HCEC 1CT (cell line): ENCODE results near the gene HSPA1L.

Experiments
- DNase-seq: peaks from one replicate; pipeline ENCODE4 v3.0.0-alpha.2; 2017

HSPA1L gene

GRCh38 chr6:31762356-31762755, 52.7 kb downstream of the HSPA1L start, which contains the start of gene SAPCD1:
TSS of gene SAPCD1 (plus strand) at chr6:31762656. CDS start at chr6:31763055, 399 bp downstream.
- DNase-seq = no peak

GRCh38 chr6:31761343-31761742, 53.7 kb downstream of the HSPA1L start:
- no peak for DNase-seq

- DNase-seq = no peak
These were observed 54.3 kb downstream of the HSPA1L start for GRCh38 chr6:31760790-31761189.
